ENCODE results near the gene CPS1.

The CPS1 gene

DNA sequence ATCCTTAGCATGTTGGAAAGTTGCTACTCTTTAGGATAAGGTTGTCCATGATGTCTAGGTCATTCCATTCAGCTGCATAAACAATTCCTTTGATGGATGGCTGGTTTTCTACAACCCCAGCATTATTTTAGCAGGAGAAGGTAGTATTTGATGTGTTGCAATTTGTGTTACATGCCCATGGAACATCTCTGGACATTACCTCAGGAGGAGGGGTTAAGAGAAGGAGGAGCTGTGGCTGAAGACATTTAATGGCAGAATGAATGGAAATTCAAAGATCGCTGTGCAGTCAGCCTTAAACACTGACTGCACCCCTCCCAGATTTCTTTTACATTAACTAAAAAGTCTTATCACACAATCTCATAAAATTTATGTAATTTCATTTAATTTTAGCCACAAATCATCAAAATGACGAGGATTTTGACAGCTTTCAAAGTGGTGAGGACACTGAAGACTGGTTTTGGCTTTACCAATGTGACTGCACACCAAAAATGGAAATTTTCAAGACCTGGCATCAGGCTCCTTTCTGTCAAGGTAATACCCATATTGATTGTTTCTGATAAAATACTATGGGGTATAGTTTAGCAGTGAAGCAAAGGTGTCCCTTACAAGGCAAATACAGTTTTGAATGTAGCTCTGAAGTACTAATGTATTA is at the start of gene CPS1:
CPS1 (plus strand) TSS at position 271 of the 652 bp plus-strand sequence; CDS start at position 406, 135 bp downstream.
- H3K4me2 ChIP-seq: no peak within 1 kb of the TSS
- H4K20me1 ChIP-seq (ENCODE audit: insufficient read depth): no peaks in the 10 kb centered on the region
- H3K27ac ChIP-seq: no peak within 1 kb of the TSS
- no peak within 1 kb of the TSS for H2AFZ ChIP-seq (ENCODE audit: low read depth)
- H3K4me1 ChIP-seq (ENCODE audit: low read depth, poor library complexity, severe bottlenecking): no peaks in the 10 kb centered on the region
- H3K36me3 ChIP-seq (ENCODE audit: insufficient read depth): no peaks in the 10 kb centered on the region
- H3K4me3 ChIP-seq (IDR thresholded peaks at IDR 0.05; ENCODE audit: insufficient read depth, low read depth, low read length): no peak within 1 kb of the TSS
- TF ChIP-seq, protein P1, sequence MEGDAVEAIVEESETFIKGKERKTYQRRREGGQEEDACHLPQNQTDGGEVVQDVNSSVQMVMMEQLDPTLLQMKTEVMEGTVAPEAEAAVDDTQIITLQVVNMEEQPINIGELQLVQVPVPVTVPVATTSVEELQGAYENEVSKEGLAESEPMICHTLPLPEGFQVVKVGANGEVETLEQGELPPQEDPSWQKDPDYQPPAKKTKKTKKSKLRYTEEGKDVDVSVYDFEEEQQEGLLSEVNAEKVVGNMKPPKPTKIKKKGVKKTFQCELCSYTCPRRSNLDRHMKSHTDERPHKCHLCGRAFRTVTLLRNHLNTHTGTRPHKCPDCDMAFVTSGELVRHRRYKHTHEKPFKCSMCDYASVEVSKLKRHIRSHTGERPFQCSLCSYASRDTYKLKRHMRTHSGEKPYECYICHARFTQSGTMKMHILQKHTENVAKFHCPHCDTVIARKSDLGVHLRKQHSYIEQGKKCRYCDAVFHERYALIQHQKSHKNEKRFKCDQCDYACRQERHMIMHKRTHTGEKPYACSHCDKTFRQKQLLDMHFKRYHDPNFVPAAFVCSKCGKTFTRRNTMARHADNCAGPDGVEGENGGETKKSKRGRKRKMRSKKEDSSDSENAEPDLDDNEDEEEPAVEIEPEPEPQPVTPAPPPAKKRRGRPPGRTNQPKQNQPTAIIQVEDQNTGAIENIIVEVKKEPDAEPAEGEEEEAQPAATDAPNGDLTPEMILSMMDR (conservative IDR thresholded peaks at IDR 0.05; ENCODE audit: low read depth, low read length): no peak
- no peak within 1 kb of the TSS for H3K9ac ChIP-seq
- H3K79me2 ChIP-seq (ENCODE audit: insufficient read depth, low read depth): no peaks in the 10 kb centered on the region
- H3K27me3 ChIP-seq (ENCODE audit: insufficient read depth, low read depth): no peaks in the 10 kb centered on the region

DNA sequence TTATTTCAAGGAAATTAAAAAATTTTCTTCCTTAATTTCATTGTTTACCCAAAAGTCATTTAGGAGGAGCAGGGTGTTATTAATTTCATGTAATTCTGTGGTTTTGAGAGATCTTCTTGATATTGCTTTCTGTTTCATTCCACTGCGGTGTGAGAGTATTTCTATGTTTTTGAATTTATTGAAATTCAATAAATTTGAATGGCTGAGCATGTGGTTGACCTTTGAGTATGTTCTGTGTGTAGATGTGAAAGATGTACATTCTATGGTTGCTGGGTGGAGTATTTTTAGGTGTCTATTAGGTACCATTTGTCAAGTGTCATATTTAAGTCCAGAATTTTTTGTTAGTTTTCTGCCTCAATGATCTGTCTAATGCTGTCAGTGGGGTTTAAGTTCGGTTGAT is 40.5 kb upstream of the CPS1 start:
- H3K4me3 ChIP-seq (IDR thresholded peaks at IDR 0.05; ENCODE audit: insufficient read depth, low read depth, low read length): no peak overlapping the region
- H3K9ac ChIP-seq: no peak overlapping the region
- no peaks in the 10 kb centered on the region for H3K79me2 ChIP-seq (ENCODE audit: insufficient read depth, low read depth)
- no peak overlapping the region for H3K4me2 ChIP-seq
- no peaks in the 10 kb centered on the region for H3K4me1 ChIP-seq (ENCODE audit: low read depth, poor library complexity, severe bottlenecking)
- no peaks in the 10 kb centered on the region; the same call in 1 of the 2 replicates for H3K36me3 ChIP-seq (ENCODE audit: insufficient read depth)
- no peaks in the 10 kb centered on the region for H3K27me3 ChIP-seq (ENCODE audit: insufficient read depth, low read depth)
- H3K27ac ChIP-seq: no peak overlapping the region
- no peaks in the 10 kb centered on the region for H4K20me1 ChIP-seq (ENCODE audit: insufficient read depth)
- no peak overlapping the region for H2AFZ ChIP-seq (ENCODE audit: low read depth)
- TF ChIP-seq, protein P1 (conservative IDR thresholded peaks at IDR 0.05; ENCODE audit: low read depth, low read length): no peak

DNA sequence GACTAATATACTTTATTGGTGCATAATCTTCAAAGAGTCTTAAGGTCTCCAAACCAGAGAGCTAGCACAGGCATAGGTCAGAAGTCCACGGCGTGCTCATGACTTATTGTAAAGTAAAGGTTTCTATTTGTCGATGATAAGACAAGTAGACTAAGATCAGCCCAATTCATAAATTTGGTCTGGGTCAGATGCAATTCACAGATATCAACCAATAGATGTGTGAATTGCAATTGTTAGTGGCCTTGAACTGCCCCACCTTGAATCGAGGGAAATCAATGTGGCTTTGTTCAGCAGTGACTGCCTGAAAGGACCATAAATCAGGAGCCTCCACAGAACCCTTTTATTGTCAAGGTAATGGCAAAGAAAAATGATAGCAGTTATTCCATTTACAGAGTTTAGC is 39.1 kb upstream of the CPS1 start:
- Histone ChIP-seq H3K79me2 (ENCODE audit: insufficient read depth, low read depth) (no peaks in the 10 kb centered on the region), H3K4me2 (no peak overlapping the region), H2AFZ (ENCODE audit: low read depth) (no peak overlapping the region), H3K4me3 (IDR thresholded peaks at IDR 0.05; ENCODE audit: insufficient read depth, low read depth, low read length) (no peak overlapping the region), H3K9ac (no peak overlapping the region), H3K27ac (no peak overlapping the region), H3K36me3 (ENCODE audit: insufficient read depth) (no peaks in the 10 kb centered on the region; the same call in 1 of the 2 replicates), H3K4me1 (ENCODE audit: low read depth, poor library complexity, severe bottlenecking) (no peaks in the 10 kb centered on the region), H3K27me3 (ENCODE audit: insufficient read depth, low read depth) (no peaks in the 10 kb centered on the region), H4K20me1 (ENCODE audit: insufficient read depth) (no peaks in the 10 kb centered on the region)
- TF ChIP-seq, protein P1 (conservative IDR thresholded peaks at IDR 0.05; ENCODE audit: low read depth, low read length): no peak

DNA sequence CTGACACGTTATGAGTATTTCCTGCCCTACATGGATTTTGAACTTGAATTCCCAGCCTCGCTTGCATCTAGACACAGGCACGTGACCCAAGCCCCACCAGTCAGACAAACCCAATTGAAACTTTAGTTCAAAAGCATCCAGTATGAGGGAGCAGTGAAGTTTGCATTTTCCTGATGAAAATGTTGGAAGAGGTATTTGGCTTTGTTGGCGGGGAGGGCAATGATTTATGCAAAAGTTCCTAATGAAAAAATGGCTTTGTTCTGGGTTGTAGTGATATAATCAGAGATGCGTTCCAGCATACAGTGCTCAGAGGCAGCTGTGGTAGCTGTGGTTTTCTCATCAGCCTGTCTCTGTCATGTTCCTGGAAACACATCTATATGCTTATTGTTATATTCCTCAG is 36.8 kb upstream of the CPS1 start:
- H3K79me2 ChIP-seq (ENCODE audit: insufficient read depth, low read depth): no peaks in the 10 kb centered on the region
- H3K36me3 ChIP-seq (ENCODE audit: insufficient read depth): no peaks in the 10 kb centered on the region; the same call in 1 of the 2 replicates
- no peak overlapping the region for H2AFZ ChIP-seq (ENCODE audit: low read depth)
- no peak overlapping the region for H3K27ac ChIP-seq
- H3K27me3 ChIP-seq (ENCODE audit: insufficient read depth, low read depth): no peaks in the 10 kb centered on the region
- no peak overlapping the region for H3K4me2 ChIP-seq
- no peaks in the 10 kb centered on the region for H4K20me1 ChIP-seq (ENCODE audit: insufficient read depth)
- no peak overlapping the region for H3K4me3 ChIP-seq (IDR thresholded peaks at IDR 0.05; ENCODE audit: insufficient read depth, low read depth, low read length)
- no peaks in the 10 kb centered on the region for H3K4me1 ChIP-seq (ENCODE audit: low read depth, poor library complexity, severe bottlenecking)
- TF ChIP-seq, protein P1 (conservative IDR thresholded peaks at IDR 0.05; ENCODE audit: low read depth, low read length): no peak
- no peak overlapping the region for H3K9ac ChIP-seq

All from KMS-11 (cell line).